GM21786 (cell line): ENCODE results near the gene ADCY9.
"Not testable (repeated sequence)": the region's sequence is repeated elsewhere in the genome, so short reads cannot be mapped to it uniquely, and the experiment has no call there.

Experiments used
- ATAC-seq: cut with Tn5 transposase; IDR thresholded peaks from one replicate; pipeline ENCODE4 v1.9.1; 2021; ENCODE audit not compliant: unreplicated experiment

Gene ADCY9

GRCh38 chr16:4094127-4094773 lies 22.0 kb downstream of the ADCY9 start:
- no peak for ATAC-seq

GRCh38 chr16:4093495-4094126 lies 22.6 kb downstream of the ADCY9 start:
- ATAC-seq = no peak

- no peak for ATAC-seq
Observed at GRCh38 chr16:4092547-4093265, 23.5 kb downstream of the ADCY9 start.

- ATAC-seq = no peak
Observed at GRCh38 chr16:4091240-4092012, 24.8 kb downstream of the ADCY9 start.

GRCh38 chr16:4090351-4090851 lies 25.8 kb downstream of the ADCY9 start:
- no peak for ATAC-seq

- ATAC-seq = no peak
Observed at GRCh38 chr16:4089811-4090301, 26.4 kb downstream of the ADCY9 start.

GRCh38 chr16:4089251-4089810 lies 26.9 kb downstream of the ADCY9 start:
- ATAC-seq = no peak

GRCh38 chr16:4087990-4088577 lies 28.2 kb downstream of the ADCY9 start:
- no peak for ATAC-seq

GRCh38 chr16:4087099-4087885 lies 28.9 kb downstream of the ADCY9 start:
- ATAC-seq = no peak

- ATAC-seq = no peak
Observed at GRCh38 chr16:4086153-4086552, 30.1 kb downstream of the ADCY9 start.

GRCh38 chr16:4085405-4085970 lies 30.8 kb downstream of the ADCY9 start:
- ATAC-seq = no peak

GRCh38 chr16:4083347-4083870 lies 32.8 kb downstream of the ADCY9 start:
- no peak for ATAC-seq

GRCh38 chr16:4082474-4083044 lies 33.7 kb downstream of the ADCY9 start:
- ATAC-seq = no peak

GRCh38 chr16:4081521-4082021 lies 34.7 kb downstream of the ADCY9 start:
- no peak for ATAC-seq

- ATAC-seq = no peak
Observed at GRCh38 chr16:4081047-4081446, 35.2 kb downstream of the ADCY9 start.

- ATAC-seq = no peak
Observed at GRCh38 chr16:4077174-4077649, 39.0 kb downstream of the ADCY9 start.

- ATAC-seq = no peak
Observed at GRCh38 chr16:4075534-4075933, 40.7 kb downstream of the ADCY9 start.

- ATAC-seq = not testable (repeated sequence)
Observed at GRCh38 chr16:4073150-4073549, 43.1 kb downstream of the ADCY9 start.
